ENCODE measurements around the gene AGPAT4. TPM values are rescaled to one million over a fixed set of nuclear protein-coding genes. Genes with fewer than 3 reads are reported as not detected.
A peak's percentile ranks its signal among the peaks of the same experiment; 100 is the strongest.

The AGPAT4 gene
- total RNA-seq, 1 experiment from 2014 or later = 22.0 TPM

DNA sequence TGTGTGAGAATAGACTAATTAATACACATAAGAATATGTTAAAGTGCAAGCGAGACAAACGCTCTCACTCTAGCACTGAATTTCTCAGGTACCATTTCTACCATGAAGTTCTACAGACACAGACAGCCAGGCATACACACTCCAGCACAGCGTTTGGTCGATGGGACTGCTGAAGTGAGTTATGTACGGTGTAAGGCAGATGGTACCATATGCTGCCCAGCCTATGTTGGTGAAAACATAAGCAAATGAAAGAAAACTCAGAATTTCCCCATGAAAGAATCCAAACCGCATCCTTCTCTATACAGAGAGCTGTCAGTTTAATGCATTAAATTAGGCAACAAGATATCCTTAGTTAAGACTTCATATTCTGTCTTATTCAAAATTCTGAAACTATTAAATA lies 34.9 kb downstream of the AGPAT4 start:
- WGBS (ENCODE audit: extremely low coverage, insufficient read length, low lambda C conversion rate) = no CpG with 5 or more reads among the region's 6 CpGs

More for the DNA sequence above, 34.9 kb downstream of the AGPAT4 start:
- Histone ChIP-seq H3K4ac (ENCODE audit: low read depth, low read length) (no peak overlapping the region), H3K9ac (ENCODE audit: extremely low read depth, insufficient read length, low read length) (no peak overlapping the region), H3K4me1 (ENCODE audit: insufficient read depth, low read length) (0 out of 2 replicates have a peak, but pooled peaks cover 2% of the 10 kb centered on the region), H3K56ac (ENCODE audit: insufficient read length, low read depth, low read length) (no peak overlapping the region), H3K23me2 (ENCODE audit: insufficient read length, low read depth, low read length, poor library complexity, severe bottlenecking) (no peaks in the 10 kb centered on the region), H2AFZ (ENCODE audit: low read length) (no peak overlapping the region), H3K23ac (ENCODE audit: insufficient read length, low read depth, low read length) (no peak overlapping the region), H3T11ph (ENCODE audit: low read length) (peak overlapping the region; percentile 40), H4K8ac (replicated peaks; ENCODE audit: insufficient read length, low read depth, low read length) (no peak overlapping the region), H2BK15ac (ENCODE audit: low read depth, low read length) (no peak overlapping the region), H3K79me1 (ENCODE audit: insufficient read depth, low read depth, low read length, poor library complexity, severe bottlenecking) (peaks cover 6% of the 10 kb centered on the region), H3K14ac (ENCODE audit: insufficient read depth, low read length) (no peak overlapping the region), H2BK5ac (ENCODE audit: insufficient read length, low read length) (no peak overlapping the region), H3K4me2 (ENCODE audit: insufficient read depth, insufficient read length, low read length) (no peak overlapping the region), H3K27ac (ENCODE audit: insufficient read length, low read depth, low read length) (no peak overlapping the region), H3K18ac (ENCODE audit: insufficient read length, low read depth, low read length) (no peak overlapping the region), H3K27me3 (ENCODE audit: insufficient read depth, low read length) (no peaks in the 10 kb centered on the region), H4K20me1 (ENCODE audit: control insufficient read depth, insufficient read depth, insufficient read length) (no peaks in the 10 kb centered on the region), H2BK12ac (ENCODE audit: insufficient read length, low read depth, low read length) (no peak overlapping the region), H3K79me2 (ENCODE audit: insufficient read depth, low read length) (no peaks in the 10 kb centered on the region; the same call in 1 of the 2 replicates), H2BK20ac (ENCODE audit: low read depth, low read length, poor library complexity, severe bottlenecking) (no peak overlapping the region), H4K91ac (ENCODE audit: insufficient read length, low read depth, low read length) (no peak overlapping the region), H2AK5ac (ENCODE audit: insufficient read length, low read length) (no peak overlapping the region), H3K9me3 (ENCODE audit: control insufficient read depth, low read depth, low read length) (no peaks in the 10 kb centered on the region), H4K5ac (ENCODE audit: insufficient read length, low read depth, low read length) (no peak overlapping the region), H2BK120ac (ENCODE audit: low read depth, low read length, poor library complexity, severe bottlenecking) (no peak overlapping the region)
- peaks cover 50 to 67% of the 10 kb centered on the region in 2 experiments for H3K4me1 Mint-ChIP-seq
- DNase-seq = no peak
- H3K36me3 Mint-ChIP-seq (ENCODE audit: insufficient read depth in 1 of 3, low read depth in 3 of 3) = peaks cover 6 to 7% (median 7%) of the 10 kb centered on the region in 3 experiments
- no peak overlapping the region for H3K4me3 Mint-ChIP-seq
- H3K27ac Mint-ChIP-seq = 0 out of 7 replicates have a peak overlapping the region, but pooled peaks of 1 of the 3 experiments have one; percentile 50
- H3K27me3 Mint-ChIP-seq (ENCODE audit: low read depth) = no peaks in the 10 kb centered on the region
- H3K9me3 Mint-ChIP-seq = no peaks in the 10 kb centered on the region
- TF ChIP-seq, protein P1, sequence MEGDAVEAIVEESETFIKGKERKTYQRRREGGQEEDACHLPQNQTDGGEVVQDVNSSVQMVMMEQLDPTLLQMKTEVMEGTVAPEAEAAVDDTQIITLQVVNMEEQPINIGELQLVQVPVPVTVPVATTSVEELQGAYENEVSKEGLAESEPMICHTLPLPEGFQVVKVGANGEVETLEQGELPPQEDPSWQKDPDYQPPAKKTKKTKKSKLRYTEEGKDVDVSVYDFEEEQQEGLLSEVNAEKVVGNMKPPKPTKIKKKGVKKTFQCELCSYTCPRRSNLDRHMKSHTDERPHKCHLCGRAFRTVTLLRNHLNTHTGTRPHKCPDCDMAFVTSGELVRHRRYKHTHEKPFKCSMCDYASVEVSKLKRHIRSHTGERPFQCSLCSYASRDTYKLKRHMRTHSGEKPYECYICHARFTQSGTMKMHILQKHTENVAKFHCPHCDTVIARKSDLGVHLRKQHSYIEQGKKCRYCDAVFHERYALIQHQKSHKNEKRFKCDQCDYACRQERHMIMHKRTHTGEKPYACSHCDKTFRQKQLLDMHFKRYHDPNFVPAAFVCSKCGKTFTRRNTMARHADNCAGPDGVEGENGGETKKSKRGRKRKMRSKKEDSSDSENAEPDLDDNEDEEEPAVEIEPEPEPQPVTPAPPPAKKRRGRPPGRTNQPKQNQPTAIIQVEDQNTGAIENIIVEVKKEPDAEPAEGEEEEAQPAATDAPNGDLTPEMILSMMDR (conservative IDR thresholded peaks at IDR 0.05) = no peak
